HepG2 (cell line): ENCODE results near the gene KMT2A. TPM values are rescaled to one million over a fixed set of nuclear protein-coding genes. Genes with fewer than 3 reads are reported as not detected.

Experiments used
- ATAC-seq: fragments of 200-7000 bp; cut with Tn5 transposase; 3 replicates; pipeline ENCODE4 v1.9.1; 2020; ENCODE audit warnings: mild to moderate bottlenecking, moderate library complexity
- BruUV-seq: library from RNA; stranded (reverse); fragments of 400-500 nt; replicated peaks from 2 replicates; lab custom pipeline; 2021; lab: Mats Ljungman, UMichigan
- CTCF ChIA-PET: fragments of 300-600 bp; formaldehyde crosslinking; extraction: SDS; loops from one replicate; lab custom pipeline; 2021; ENCODE audit warnings: low total read pairs, inconsistent platforms, low intra/inter-chr PET ratio; lab: Yijun Ruan, JAX
- POLR2A ChIA-PET: fragments of 350-600 bp; sonication (Branson Sonifier 250); formaldehyde crosslinking; loops from one replicate; lab custom pipeline; 2020; ENCODE audit warnings: antibody characterized with exemption, inconsistent platforms; lab: Yijun Ruan, JAX
- DNase-seq: peaks from one replicate; pipeline ENCODE4 v3.0.0-alpha.2; 2015; ENCODE audit warnings: low spot score
- FAIRE-seq: peaks from 3 replicates; lab custom pipeline; 2011; peaks lifted over from hg19 to GRCh38; lab: Jason Lieb, UNC
- H2AFZ ChIP-seq: one replicate; pipeline ENCODE4 v1.6.1; 2011; ENCODE audit warnings: low read length, inconsistent platforms
- H3K27ac ChIP-seq: fragments of 300-600 bp; 3 replicates; pipeline ENCODE4 v1.8.0; 2011; ENCODE audit warnings: mixed run types, mild to moderate bottlenecking, mixed read lengths, low read length, inconsistent platforms; ENCODE audit not compliant: insufficient read depth; ENCODE audit errors: extremely low read length
- H3K27me3 ChIP-seq, 2 experiments: fragments of 200-600 bp in 1 of 2; 2 replicates in 1 of 2; 3 replicates in 1 of 2; pipeline versions ENCODE4 v1.6.0 to v1.8.0; 2011; ENCODE audit warnings: low read length in 2 of 2, mild to moderate bottlenecking in 2 of 2, moderate library complexity in 2 of 2, inconsistent platforms in 1 of 2; ENCODE audit not compliant: insufficient read depth in 2 of 2, control insufficient read depth in 1 of 2
- H3K36me3 ChIP-seq, 2 experiments: fragments of 200-600 bp in 1 of 2; replicated peaks in 1 of 2; 2 replicates in 1 of 2; 3 replicates in 1 of 2; pipeline versions ENCODE4 v1.5.1 to v1.8.0; 2011; ENCODE audit warnings: low read length in 2 of 2, inconsistent platforms in 1 of 2; ENCODE audit not compliant: insufficient read depth in 2 of 2, control insufficient read depth in 1 of 2
- H3K4me1 ChIP-seq: 2 replicates; pipeline ENCODE4 v1.5.1; 2012; ENCODE audit warnings: low read length, inconsistent platforms; ENCODE audit not compliant: insufficient read depth
- H3K4me2 ChIP-seq: 2 replicates; pipeline ENCODE4 v1.6.0; 2011; ENCODE audit warnings: low read depth, low read length, inconsistent platforms
- H3K4me3 ChIP-seq, 3 experiments: fragments of 200-600 bp in 1 of 3; sonication (generic), shearing (Covaris generic) in 1 of 3; replicated peaks in 1 of 3; 2 replicates each; pipeline ENCODE4 v1.5.1; 2011 to 2016; ENCODE audit warnings: low read length in 3 of 3, inconsistent platforms in 2 of 3, low read depth in 2 of 3, mild to moderate bottlenecking in 2 of 3, control low read depth in 1 of 3, mixed read lengths in 1 of 3; ENCODE audit not compliant: insufficient read depth in 1 of 3
- H3K79me2 ChIP-seq: one replicate; pipeline ENCODE4 v1.6.1; 2011; ENCODE audit warnings: low read length, inconsistent platforms; ENCODE audit not compliant: insufficient read depth
- H3K9ac ChIP-seq: 2 replicates; pipeline ENCODE4 v1.6.0; 2011; ENCODE audit warnings: mild to moderate bottlenecking, low read depth, low read length, inconsistent platforms; ENCODE audit not compliant: insufficient read depth
- H3K9me3 ChIP-seq: 2 replicates; pipeline ENCODE4 v1.5.1; 2012; ENCODE audit warnings: mild to moderate bottlenecking, low read length
- H4K20me1 ChIP-seq: 2 replicates; pipeline ENCODE4 v1.6.0; 2011; ENCODE audit warnings: inconsistent platforms, mild to moderate bottlenecking, low read length, moderate library complexity; ENCODE audit not compliant: insufficient read depth
- ELF4 ChIP-seq: sonication (generic); formaldehyde crosslinking; IDR thresholded peaks from 2 replicates; pipeline ENCODE4 v1.5.0; 2020; ENCODE audit warnings: missing genetic modification reagents, mild to moderate bottlenecking, moderate library complexity, borderline replicate concordance
- KAT7 ChIP-seq: IDR thresholded peaks from 2 replicates; pipeline ENCODE4 v1.6.1; 2018; ENCODE audit warnings: borderline replicate concordance, missing compliant biosample characterization
- MAF1 ChIP-seq: sonication (generic); formaldehyde crosslinking; IDR thresholded peaks from 2 replicates; pipeline ENCODE4 v1.5.0; 2020; ENCODE audit warnings: missing genetic modification reagents, borderline replicate concordance
- MED8 ChIP-seq: sonication (generic); formaldehyde crosslinking; IDR thresholded peaks from 2 replicates; pipeline ENCODE4 v1.8.1; 2023; ENCODE audit warnings: mild to moderate bottlenecking, missing genetic modification reagents; ENCODE audit not compliant: insufficient replicate concordance
- NCOA1 ChIP-seq: sonication (generic); formaldehyde crosslinking; IDR thresholded peaks from 2 replicates; pipeline ENCODE4 v1.9.0; 2021; ENCODE audit warnings: missing genetic modification reagents
- ZBTB49 ChIP-seq: sonication (generic); formaldehyde crosslinking; IDR thresholded peaks from 2 replicates; pipeline ENCODE4 v1.4.0; 2020; ENCODE audit warnings: missing genetic modification reagents, borderline replicate concordance
- ZNF34 ChIP-seq: sonication (generic); formaldehyde crosslinking; IDR thresholded peaks from 2 replicates; pipeline ENCODE4 v1.4.0; 2020; ENCODE audit warnings: mild to moderate bottlenecking, missing genetic modification reagents, borderline replicate concordance
- ZNF414 ChIP-seq: sonication (generic); formaldehyde crosslinking; IDR thresholded peaks from 2 replicates; pipeline ENCODE4 v1.5.0; 2020; ENCODE audit warnings: missing genetic modification reagents
- WGBS: methylation state at CpG from one replicate; pipeline ENCODE4 v1.1.6; 2017; ENCODE audit warnings: low lambda C conversion rate; 5-methylcytosine and 5-hydroxymethylcytosine counted together
- in situ Hi-C: cut with HindIII; loops from 2 replicates; pipeline ENCODE4 v1.10.0; 2017; ENCODE audit warnings: low pct_unique_long_range_greater_than_20kb; ENCODE audit not compliant: extremely low pct_ligation_motif_present
- intact Hi-C: fragments of 100-400 bp; cut with micrococcal nuclease; formaldehyde crosslinking; loops from one replicate; pipeline ENCODE4 v1.10.0; 2022; ENCODE audit not compliant: unreplicated experiment
- polyA plus RNA-seq, 8 experiments: library from polyadenylated mRNA; depleted of rRNA in 3 of 8; stranded (reverse) in 7 of 8; unstranded in 1 of 8; fragments of >200 nt; fragmentation: Illumina TruSeq in 4 of 8; extraction: Trizol in 4 of 8; gene quantifications; 2 replicates each; pipeline versions ENCODE4 v1.2.1 to v1.2.3, GENCODE V29; 2011 to 2016; ENCODE audit warnings: low read depth in 4 of 8, missing spikeins in 1 of 8, mixed read lengths in 1 of 8; ENCODE audit not compliant: insufficient read depth in 1 of 8
- total RNA-seq, 5 experiments: library from RNA; depleted of rRNA; stranded (reverse); fragments of >200 nt; fragmentation: Illumina TruSeq; extraction: Trizol; gene quantifications; 2 replicates each; pipeline ENCODE4 v1.2.3, GENCODE V29; 2016; ENCODE audit warnings: low read depth in 1 of 5

The KMT2A gene
- total and polyA plus RNA-seq, 2 of the 13 experiments (the other 11 are each of a cell fraction or from before 2014, with no cell fraction given), result 12.4 to 20.0 TPM

- H3K27me3 ChIP-seq, result no peaks in the 10 kb centered on the region
- FAIRE-seq, result no peak
- in situ Hi-C loops, result no loop called here
Observed at GRCh38 chr11:118519549-118519948, 83.3 kb downstream of the KMT2A start.

More at GRCh38 chr11:118519549-118519948, 83.3 kb downstream of the KMT2A start:
- peaks cover 24 to 62% of the 10 kb centered on the region in 2 experiments for H3K36me3 ChIP-seq
- no peaks in the 10 kb centered on the region for H4K20me1 ChIP-seq
- H3K79me2 ChIP-seq, result no peaks in the 10 kb centered on the region
- WGBS, result 95% methylated on average over 5 of the region's 6 CpGs
- ChIA-PET POLR2A (no interaction called here), CTCF (no interaction called here)
- no peak overlapping the region for H3K4me2 ChIP-seq
- no peaks in the 10 kb centered on the region for H3K9me3 ChIP-seq
- H3K9ac ChIP-seq, result no peak overlapping the region
- ATAC-seq (no peak), DNase-seq (no peak)
- H3K4me3 ChIP-seq, result no peak overlapping the region
- H2AFZ ChIP-seq, result no peak overlapping the region
- BruUV-seq, result no TSS peak
- TF ChIP-seq ZNF414 (CRISPR knock-in tag), result no peak
- no peak for TF ChIP-seq ELF4 (CRISPR knock-in tag)
- TF ChIP-seq MED8 (CRISPR knock-in tag), result no peak
- no peak for TF ChIP-seq ZNF34 (CRISPR knock-in tag)
- TF ChIP-seq NCOA1 (CRISPR knock-in tag), result no peak
- no peak for TF ChIP-seq KAT7
- no peak for TF ChIP-seq MAF1 (CRISPR knock-in tag)
- no peak for TF ChIP-seq ZBTB49 (CRISPR knock-in tag)
- no peaks in the 10 kb centered on the region for H3K4me1 ChIP-seq
- intact Hi-C loops, result no loop called here
- H3K27ac ChIP-seq, result no peak overlapping the region
